Inflammatory macrophage treated with lipopolysaccharide for 1 hour (primary cell): Measurements from ENCODE around the gene FOXG1.

ENCODE experiments used
- DNase-seq, 2 donors: peaks; one replicate each; pipeline ENCODE4 v3.0.0-alpha.2; 2020 to 2022

FOXG1 gene

DNA sequence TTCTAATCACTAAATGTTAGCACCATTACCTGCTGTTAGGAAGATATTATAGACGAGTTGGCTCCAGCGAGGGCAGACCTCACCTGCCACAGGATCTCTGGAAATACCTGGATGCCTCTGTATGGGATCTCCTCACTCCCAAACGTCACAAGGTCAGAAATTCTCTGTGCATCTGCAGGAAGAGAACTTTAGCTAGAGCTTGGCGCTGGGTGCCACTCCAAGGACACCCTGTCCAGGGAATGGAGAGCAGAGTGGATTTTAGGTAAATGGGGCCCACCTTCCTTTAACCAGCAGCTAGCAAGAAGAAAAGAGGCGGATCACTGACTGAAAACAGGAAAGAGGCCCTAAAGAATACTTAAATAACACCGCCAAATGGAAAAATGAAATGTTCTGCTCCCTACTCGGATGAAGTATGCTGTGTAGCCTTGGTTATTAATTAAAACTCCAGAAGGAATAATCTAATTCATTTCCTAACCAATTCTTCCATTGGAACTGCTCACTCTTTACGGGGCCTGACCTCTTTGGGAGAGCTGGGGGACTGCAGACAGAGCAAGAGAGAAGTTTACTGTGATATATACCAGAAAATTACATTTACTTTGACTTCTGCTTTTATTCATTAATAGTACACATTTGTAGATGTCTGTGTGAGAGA lies 4.2 kb upstream of the FOXG1 start:
- no peak for DNase-seq

DNA sequence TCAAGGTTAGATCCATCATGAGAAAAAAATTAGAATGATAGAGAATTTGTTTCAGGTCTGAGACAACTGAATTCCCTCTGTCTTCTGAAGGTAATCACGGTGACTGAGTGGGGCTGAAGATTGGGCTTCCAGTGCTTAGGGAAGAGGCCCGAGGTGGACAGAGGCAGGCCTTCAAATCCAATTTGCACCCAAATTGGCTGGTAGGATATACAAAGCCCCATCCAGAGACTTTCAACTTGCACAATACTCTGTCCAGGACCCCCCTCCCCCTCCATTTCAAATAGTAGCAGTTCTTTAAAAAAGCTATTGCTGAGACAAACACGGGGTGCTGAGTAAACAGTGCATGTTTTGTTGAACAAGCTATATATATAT lies 3.6 kb upstream of the FOXG1 start:
- DNase-seq, result no peak

DNA sequence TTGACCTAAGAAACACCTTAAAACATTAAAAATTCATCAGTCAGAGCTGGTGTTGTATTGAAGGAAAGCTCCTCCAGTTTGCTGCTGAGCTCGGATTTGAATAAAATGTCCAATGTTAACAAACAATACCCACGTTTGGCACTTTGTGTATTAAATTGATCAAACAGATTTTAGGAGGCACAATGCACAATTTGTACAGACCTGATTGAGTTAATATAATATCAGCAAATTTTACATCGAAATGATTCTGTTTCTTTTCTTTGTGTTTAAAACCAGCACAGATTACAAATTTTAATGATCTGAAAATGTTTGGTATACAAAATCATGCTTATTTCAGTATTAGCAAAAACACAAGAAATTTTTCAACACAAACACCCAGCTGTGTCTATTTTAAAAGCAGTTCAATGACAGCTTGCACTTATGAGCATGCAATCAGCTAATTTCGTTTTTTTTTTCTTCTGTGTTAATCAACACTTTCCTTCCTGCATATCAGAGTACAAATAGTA lies 2.8 kb upstream of the FOXG1 start:
- DNase-seq, result no peak

DNA sequence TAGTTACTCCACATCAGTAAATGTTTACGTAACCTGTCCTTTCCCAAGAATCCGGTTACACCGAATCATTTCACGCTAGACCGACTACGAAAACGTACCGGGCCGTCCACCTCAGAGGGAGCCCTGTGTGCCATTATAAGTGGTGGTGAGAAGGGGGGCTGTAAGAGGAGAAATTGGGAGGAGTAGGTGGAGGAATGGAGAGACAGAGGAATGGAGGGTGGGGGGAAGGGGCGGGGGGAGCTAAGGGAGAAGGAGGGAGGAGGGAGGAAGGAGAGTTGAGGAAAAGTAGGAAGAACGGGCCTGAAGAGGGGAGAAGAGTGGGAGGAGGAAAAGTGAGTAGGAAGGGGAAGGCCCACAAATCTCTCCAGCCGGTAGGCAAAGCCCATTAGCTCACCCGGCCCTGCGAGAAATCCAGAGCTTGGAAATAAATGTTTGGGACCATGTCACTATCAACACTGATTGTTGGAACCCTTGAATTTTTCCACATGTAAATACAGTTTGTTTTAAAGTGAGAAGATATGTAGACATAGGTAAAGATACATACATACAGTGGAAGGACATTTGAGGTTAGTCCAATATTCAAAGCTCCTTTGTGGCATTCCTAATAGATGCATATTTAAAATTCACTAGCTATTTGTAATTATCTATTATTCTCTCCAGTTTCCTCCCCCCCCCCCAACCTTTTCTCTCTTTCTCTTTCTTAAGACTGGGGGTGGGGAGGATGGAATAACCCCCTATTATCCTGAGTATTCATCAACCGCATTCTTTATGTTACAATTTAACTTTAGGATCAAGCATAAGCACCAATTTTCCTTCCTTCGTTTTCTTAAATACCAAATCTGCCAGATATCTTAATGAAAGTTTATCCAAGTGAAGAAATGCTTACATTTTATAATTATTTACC lies 2.1 kb upstream of the FOXG1 start:
- DNase-seq, result no peak

DNA sequence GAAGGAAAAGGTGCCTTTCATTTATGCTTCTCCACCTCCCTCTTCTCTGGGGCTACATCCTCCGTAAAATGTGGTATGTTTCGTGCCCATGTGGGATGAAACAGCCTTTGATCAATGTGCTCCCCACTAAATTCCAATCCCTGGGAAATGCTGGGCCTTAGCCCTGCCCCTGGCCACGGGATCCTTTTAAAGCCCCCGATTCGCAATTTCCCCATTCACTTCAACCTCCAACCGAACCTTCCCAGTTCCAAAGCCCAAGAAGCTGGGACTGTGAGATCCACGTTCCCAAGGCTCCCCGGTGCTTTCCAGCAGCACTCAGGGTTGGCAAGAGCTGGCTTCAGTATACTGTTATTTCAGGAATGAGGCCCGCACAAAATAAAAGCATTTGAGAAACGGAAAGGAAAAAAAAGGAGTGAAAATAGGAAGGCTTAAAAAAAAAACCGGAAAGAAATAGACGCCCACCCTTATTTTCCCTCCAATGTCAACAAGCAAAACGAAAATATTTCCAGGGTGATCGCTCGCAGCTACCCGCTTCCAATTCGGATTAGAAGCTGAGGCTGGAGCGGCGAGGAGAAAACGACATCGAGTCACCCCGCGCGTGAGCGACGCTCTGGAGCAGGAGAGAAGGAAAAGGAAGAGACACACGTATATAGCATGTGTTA lies 1.3 kb upstream of the FOXG1 start:
- DNase-seq, result no peak

DNA sequence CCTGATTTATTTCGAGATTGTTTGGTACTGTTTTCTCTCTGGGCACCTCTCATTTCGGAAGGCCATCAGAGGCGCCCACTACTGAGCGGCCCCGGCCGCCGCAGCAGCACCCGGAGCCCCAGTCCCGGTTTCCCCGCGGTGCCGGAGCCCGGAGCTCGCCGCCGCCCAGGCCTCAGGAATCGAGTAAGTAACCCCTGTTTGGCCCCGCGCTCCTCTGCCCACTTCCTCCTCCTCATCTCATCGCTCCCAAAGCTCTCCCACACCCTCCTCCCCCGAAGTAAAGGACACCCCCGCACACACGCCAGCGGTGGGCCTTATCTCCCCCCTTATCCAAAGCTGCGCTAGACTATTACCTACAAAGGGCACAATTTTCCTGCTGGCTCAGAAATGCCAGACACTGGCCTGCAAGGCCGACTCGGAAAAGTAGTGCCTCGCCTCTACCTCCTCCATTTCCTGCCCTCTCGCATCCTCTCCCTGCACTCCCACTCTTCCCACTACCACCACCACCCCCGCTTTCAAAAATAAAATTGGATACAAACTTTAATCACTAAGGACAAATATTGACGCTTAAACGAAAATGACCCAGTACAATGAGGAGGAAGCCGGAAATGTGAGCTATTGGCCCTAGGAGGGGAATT lies 637 bp upstream of the FOXG1 start:
- DNase-seq, result no peak

DNA sequence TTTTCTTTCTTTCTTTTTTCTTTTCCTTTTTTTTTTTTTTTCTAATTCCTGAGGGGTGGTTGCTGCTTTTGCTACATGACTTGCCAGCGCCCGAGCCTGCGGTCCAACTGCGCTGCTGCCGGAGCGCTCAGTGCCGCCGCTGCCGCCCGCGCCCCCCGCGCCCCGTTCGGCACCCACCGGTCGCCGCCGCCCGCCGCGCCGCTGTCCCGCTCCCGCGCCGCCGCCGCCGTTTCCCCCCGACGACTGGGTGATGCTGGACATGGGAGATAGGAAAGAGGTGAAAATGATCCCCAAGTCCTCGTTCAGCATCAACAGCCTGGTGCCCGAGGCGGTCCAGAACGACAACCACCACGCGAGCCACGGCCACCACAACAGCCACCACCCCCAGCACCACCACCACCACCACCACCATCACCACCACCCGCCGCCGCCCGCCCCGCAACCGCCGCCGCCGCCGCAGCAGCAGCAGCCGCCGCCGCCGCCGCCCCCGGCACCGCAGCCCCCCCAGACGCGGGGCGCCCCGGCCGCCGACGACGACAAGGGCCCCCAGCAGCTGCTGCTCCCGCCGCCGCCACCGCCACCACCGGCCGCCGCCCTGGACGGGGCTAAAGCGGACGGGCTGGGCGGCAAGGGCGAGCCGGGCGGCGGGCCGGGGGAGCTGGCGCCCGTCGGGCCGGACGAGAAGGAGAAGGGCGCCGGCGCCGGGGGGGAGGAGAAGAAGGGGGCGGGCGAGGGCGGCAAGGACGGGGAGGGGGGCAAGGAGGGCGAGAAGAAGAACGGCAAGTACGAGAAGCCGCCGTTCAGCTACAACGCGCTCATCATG lies 654 bp downstream of the FOXG1 start:
- no peak for DNase-seq

DNA sequence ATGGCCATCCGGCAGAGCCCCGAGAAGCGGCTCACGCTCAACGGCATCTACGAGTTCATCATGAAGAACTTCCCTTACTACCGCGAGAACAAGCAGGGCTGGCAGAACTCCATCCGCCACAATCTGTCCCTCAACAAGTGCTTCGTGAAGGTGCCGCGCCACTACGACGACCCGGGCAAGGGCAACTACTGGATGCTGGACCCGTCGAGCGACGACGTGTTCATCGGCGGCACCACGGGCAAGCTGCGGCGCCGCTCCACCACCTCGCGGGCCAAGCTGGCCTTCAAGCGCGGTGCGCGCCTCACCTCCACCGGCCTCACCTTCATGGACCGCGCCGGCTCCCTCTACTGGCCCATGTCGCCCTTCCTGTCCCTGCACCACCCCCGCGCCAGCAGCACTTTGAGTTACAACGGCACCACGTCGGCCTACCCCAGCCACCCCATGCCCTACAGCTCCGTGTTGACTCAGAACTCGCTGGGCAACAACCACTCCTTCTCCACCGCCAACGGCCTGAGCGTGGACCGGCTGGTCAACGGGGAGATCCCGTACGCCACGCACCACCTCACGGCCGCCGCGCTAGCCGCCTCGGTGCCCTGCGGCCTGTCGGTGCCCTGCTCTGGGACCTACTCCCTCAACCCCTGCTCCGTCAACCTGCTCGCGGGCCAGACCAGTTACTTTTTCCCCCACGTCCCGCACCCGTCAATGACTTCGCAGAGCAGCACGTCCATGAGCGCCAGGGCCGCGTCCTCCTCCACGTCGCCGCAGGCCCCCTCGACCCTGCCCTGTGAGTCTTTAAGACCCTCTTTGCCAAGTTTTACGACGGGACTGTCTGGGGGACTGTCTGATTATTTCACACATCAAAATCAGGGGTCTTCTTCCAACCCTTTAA lies 1.5 kb downstream of the FOXG1 start:
- DNase-seq, result no peak

DNA sequence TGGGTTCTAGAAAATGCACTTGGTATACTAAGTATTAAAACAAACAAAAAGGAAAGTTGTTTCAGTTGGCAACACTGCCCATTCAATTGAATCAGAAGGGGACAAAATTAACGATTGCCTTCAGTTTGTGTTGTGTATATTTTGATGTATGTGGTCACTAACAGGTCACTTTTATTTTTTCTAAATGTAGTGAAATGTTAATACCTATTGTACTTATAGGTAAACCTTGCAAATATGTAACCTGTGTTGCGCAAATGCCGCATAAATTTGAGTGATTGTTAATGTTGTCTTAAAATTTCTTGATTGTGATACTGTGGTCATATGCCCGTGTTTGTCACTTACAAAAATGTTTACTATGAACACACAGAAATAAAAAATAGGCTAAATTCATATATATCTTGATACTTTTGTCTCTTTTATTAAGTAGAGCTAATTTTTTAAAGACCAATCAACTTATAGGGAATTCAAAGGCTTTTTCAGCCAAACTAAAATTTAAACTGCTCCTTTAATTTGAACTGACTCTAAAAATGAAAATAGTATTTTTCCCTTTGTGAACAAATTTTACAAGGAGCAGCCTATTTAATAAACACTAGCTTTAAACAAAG lies 2.8 kb downstream of the FOXG1 start:
- DNase-seq, result no peak

DNA sequence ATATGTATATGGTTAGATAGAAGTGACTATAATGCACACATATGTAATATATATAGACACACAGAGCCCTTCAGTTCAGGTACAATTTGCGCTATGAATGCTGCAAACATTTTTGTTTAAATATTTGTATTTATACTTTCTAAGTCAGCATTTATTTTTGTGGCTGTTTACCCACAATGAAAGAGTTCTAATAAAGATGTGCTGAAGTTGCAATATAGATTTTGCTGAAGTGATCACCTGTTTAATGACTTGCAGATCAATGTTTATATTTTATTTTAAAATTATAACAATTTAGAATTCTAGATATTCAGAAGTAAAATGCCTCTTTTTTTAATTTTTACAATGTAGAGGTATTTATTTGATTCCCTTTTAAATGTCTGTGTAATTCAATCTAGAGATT lies 3.5 kb downstream of the FOXG1 start:
- no peak for DNase-seq

DNA sequence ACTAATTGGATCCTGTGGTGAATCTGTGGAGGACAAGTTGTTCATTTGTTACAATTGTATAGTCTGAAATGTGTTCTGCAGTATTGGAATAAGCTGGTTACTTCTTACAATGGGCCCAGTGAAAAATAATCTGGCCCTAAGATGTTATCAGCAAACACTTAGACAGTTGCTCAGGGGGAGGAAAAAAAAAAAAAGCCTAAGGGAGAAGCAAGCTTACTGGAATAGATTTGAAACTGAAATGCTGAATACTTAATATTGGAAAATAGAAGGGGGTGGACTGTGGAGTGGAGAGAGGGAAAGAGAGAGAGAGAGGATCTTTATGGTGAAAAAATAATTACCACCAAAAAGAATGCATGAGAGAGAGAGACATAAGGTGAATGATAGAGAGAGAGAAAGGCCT lies 4.0 kb downstream of the FOXG1 start:
- no peak for DNase-seq

DNA sequence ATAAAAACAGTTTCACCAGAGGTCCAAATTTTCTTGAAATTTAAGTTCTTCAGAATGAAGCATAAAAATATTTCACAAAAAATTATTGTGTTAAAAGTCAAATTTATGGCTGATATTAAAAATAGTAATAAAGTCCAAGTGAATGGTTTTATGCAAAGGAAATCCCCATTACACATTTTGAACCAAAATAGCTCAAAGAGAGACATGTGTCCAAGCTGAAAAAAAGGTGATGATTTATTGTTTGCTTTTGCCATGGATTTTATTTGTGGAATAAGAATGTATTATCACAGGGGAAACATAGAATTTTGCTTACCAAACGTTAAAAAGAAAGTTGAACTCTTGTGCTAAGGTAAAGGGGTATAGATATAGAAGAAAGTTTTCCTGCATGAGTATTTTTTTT lies 4.6 kb downstream of the FOXG1 start:
- DNase-seq, result no peak

DNA sequence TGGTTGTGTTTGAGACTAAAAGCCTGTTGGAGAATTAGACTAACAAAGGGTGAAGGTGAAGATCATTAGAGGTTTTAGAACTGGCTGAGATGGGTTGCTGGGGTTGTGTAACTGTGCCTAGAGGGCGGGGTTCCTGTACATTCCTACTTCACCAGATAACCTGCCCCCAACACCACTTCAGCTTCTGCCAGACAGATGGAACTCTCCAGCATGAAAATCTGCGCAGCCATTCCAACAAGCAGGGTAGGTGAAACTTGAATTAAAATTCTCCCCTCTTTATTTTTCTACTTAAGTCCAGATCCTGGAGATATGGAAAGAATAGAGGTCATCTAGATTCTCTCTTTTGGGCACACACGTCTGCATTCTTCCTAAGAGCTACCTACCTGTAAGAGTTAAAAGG lies 6.0 kb downstream of the FOXG1 start:
- no peak for DNase-seq

DNA sequence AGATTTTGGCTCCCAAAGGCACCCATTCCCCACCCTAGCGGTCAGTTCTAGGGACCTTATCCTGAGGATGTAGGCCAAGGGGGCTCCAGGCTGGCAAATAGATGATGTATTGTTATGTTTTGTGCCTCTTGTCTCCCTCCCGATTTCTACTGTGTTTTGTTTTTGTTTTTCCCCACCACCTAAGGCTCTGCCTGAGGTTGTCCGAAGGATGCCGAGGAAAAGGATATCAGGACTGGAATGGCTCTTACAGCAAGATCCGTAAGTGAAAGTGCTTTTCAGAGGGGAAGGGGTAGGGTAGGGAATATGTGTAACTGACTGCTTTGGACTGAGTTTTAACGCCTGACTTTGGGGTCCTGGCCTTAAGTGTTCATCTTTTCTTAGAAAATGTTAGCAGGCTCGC lies 6.6 kb downstream of the FOXG1 start:
- no peak for DNase-seq

DNA sequence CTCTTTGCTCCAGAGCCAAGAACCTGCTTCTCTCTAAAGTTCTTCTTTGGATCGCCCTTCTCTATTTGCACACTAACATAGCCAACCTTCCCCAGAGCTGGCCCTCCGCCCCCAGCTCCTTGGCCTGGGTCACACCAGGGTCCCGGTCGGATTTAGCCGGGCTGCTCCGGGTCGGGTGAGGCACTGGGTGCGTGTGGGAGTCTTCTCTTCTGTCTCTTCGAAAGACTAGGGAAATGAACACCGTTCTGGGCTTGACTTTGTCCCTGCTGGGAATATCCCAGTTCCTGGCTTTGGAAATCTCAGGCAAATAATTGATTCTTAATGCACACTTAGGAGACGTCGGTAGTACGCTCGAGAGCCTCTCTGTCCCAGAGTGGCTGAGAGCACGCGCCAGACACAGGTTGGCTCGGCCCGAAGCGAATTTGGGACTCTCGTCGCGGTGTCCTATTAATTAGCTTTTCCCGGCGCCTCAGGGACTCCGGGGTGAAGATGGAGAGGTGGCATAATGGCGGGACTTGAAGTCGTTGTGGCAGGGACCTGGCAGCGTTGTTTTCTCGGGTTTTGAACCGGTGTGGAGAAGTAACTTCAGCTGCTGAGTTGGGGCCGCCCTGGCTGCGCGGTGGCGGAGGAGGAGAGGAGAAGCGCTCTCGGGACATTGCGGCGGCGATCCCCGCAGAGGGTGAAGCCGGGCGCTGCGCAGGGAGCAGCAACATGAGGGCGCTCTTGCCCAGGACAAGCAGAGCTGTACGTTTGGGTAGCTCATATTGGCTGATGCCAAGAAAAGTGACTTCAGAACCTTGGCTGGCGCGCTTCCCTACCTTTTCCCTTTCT lies 7.5 kb downstream of the FOXG1 start:
- no peak for DNase-seq

DNA sequence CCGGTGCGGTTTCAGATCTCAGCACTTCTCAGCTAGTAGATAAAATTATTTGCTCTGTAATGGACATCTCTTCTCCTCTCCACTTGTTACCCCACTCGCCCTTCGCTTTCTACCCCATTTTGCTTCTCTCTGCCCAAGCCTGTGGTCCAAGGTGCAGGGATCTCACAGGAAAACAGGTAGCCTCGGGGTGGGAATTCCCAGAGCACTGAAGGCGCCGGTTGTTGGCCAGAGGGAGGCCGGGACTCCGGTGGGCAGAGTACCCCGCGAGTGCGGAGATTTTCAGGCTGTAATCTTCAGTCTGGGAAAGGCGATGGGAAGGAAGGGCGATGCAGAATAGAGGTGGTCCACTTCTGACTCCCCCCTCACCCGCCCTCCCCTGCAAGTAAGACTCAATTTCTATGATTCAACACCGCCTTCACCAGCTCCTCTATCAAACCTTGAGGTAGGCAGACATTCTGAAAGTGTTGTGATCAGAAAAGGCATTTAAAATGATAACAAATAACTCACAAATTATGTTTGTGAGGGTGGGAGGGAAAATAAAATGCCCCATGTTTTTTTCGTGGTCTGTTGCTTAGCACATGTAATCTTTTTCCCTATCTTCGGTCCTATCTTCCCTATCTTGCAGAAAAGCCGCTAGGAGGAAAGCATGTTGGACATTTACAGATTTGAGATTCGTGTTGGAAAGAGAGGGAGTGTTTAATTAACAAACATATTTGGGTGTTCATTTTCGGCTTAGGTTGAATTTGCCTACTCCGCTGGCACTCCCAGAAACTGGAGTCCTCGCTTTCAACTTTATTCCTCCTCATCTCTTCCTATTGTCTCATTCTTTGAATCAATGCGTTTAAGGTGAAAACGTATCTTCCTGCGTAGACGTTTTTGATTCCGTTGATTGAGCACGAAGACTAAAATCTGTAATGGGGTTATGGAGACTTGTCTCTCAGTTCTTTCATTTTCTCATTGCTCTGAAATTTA lies 8.5 kb downstream of the FOXG1 start:
- no peak for DNase-seq

DNA sequence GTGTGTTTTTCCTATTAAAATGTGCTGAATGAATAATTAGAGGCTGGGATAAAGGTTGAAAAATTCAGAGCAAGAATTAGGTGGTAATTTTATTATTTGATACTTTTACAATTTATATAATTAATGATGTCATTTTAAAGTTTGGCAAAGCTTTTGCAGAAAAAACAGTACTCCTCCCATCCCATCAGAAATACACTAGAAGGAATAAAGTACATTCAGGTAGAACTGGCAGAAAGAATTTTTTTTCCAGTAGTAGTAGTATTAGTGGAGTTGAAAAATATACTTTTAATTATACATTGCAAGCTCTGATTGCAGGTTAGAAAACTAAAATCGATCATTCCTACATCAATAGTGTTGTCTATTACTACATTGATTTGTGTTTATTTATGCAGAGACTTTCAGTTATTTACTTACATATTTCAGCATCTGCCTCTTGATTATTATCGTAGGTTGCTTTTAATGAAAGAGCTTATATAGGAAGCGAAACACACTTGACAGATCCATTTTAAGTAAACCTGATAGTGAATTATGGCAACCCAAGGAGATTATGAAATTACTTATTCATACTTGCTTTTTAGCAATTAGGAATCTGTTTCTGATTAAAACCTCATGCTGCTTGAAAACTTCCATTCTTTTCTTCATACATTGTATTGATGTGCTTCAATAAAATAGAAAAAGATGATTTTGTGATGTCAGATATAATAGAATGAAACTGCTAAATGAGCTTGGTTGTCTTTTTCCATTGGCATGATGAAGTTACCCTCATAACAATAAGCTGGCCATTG lies 10.1 kb downstream of the FOXG1 start:
- DNase-seq, result no peak
